ENCODE data around the gene TXNRD3. TPM values are rescaled to one million over a fixed set of nuclear protein-coding genes. Genes with fewer than 3 reads are reported as not detected.

TXNRD3 gene
- total and polyA plus RNA-seq, 12 donors = 6.8 to 20.8 (median 10.6) TPM

- H3K27me3 ChIP-seq = no peaks in the 10 kb centered on the region
- no peak for DNase-seq
- peaks cover 0 to 14% of the 10 kb centered on the region in 2 donors for H3K4me1 ChIP-seq (replicated peaks in 1 of 2)
- no peaks in the 10 kb centered on the region for H3K36me3 ChIP-seq (replicated peaks in 1 of 2)
- no peak for TF ChIP-seq POLR2A (IDR thresholded peaks at IDR 0.05)
- TF ChIP-seq, protein P1, sequence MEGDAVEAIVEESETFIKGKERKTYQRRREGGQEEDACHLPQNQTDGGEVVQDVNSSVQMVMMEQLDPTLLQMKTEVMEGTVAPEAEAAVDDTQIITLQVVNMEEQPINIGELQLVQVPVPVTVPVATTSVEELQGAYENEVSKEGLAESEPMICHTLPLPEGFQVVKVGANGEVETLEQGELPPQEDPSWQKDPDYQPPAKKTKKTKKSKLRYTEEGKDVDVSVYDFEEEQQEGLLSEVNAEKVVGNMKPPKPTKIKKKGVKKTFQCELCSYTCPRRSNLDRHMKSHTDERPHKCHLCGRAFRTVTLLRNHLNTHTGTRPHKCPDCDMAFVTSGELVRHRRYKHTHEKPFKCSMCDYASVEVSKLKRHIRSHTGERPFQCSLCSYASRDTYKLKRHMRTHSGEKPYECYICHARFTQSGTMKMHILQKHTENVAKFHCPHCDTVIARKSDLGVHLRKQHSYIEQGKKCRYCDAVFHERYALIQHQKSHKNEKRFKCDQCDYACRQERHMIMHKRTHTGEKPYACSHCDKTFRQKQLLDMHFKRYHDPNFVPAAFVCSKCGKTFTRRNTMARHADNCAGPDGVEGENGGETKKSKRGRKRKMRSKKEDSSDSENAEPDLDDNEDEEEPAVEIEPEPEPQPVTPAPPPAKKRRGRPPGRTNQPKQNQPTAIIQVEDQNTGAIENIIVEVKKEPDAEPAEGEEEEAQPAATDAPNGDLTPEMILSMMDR (IDR thresholded peaks at IDR 0.05) = no peak
- no peaks in the 10 kb centered on the region for H3K9me3 ChIP-seq (replicated peaks in 1 of 3)
- intact Hi-C loops (cut with DNase I) = loop anchor here (10.0 kb wide), 2 partner anchors 290 to 770 kb away; no protein-coding TSS in a partner anchor
- WGBS, 4 donors = 81 to 94% (median 86%) methylated on average over 2 to 3 of the region's 3 CpGs
- no peak overlapping the region for H3K4me3 ChIP-seq
- peak overlapping the region in 1 of 5 donors; percentile 27 for H3K27ac ChIP-seq
Observed at GRCh38 chr3:126685021-126685420, 30.1 kb upstream of the TXNRD3 start.

DNA sequence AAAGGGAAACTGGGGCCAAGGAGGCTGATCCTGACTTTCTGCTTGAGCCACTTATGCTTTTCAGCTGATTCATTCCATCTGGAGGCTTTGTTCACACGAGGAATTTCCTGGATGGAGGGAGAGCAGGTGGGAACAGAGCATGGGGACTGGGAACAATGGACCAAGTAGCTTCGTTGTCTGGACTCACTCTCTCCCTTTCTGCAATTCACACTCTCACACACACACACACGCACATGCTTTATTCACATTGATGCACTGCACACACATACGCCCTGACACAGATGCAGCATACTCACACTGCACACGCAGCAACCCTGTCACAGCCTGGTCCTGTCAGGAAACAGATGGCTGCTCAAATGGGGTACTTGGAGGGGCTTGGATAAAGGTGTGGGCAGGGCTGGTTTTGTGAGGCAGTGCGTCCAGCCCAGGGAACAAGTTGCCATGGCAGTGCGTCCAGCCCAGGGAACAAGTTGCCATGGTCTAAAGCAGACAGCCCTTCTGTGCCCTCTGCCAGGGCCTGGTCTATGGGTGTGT is 29.4 kb upstream of the TXNRD3 start:
- Histone ChIP-seq H3K9me3 (replicated peaks in 1 of 3) (no peaks in the 10 kb centered on the region), H3K4me3 (no peak overlapping the region), H3K27me3 (no peaks in the 10 kb centered on the region), H3K4me1 (replicated peaks in 1 of 2) (peaks cover 0 to 16% of the 10 kb centered on the region in 2 donors), H3K27ac (peak overlapping the region in 1 of 5 donors; percentile 27), H3K36me3 (replicated peaks in 1 of 2) (no peaks in the 10 kb centered on the region)
- intact Hi-C loops (cut with DNase I) = loop anchor here (10.0 kb wide), 2 partner anchors 291 to 771 kb away; no protein-coding TSS in a partner anchor
- TF ChIP-seq, protein P1 (IDR thresholded peaks at IDR 0.05) = no peak
- peak in 1 of 7 donors; percentile 51 for DNase-seq
- whole genome bisulfite sequencing, 4 donors = 61 to 68% (median 62%) methylated on average over 7 of the region's 7 CpGs

DNA sequence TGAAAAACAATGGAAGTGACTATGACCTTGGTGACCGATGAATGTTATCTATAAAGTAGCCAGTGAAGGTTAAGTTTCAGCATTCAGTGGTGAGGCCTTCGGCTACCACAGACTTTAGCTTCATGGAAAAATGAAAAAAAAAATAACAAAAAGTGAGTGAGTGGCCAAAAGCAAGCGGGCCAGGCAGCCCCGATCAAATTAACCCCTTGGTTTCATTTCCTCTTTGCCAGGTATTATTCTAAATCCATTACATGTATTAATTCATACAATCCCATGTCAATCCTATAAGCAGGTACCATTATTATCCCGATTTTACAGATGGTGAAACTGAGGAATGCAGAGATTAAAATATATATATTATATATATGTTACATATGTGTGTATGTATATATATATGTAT is 28.1 kb upstream of the TXNRD3 start:
- H3K27ac ChIP-seq = no peak overlapping the region
- no peaks in the 10 kb centered on the region for H3K9me3 ChIP-seq (replicated peaks in 1 of 3)
- peaks cover 0 to 22% of the 10 kb centered on the region in 2 donors for H3K4me1 ChIP-seq (replicated peaks in 1 of 2)
- intact Hi-C loops (cut with DNase I) = loop anchor here (10.0 kb wide), 2 partner anchors 292 to 772 kb away; no protein-coding TSS in a partner anchor
- no peak for TF ChIP-seq POLR2A (IDR thresholded peaks at IDR 0.05)
- TF ChIP-seq, protein P1 (IDR thresholded peaks at IDR 0.05) = no peak
- no peak overlapping the region for H3K4me3 ChIP-seq
- DNase-seq = no peak
- H3K36me3 ChIP-seq (replicated peaks in 1 of 2) = no peaks in the 10 kb centered on the region
- 33 to 48% (median 39%) methylated on average over 5 of the region's 5 CpGs for WGBS, 4 donors
- H3K27me3 ChIP-seq = no peaks in the 10 kb centered on the region

DNA sequence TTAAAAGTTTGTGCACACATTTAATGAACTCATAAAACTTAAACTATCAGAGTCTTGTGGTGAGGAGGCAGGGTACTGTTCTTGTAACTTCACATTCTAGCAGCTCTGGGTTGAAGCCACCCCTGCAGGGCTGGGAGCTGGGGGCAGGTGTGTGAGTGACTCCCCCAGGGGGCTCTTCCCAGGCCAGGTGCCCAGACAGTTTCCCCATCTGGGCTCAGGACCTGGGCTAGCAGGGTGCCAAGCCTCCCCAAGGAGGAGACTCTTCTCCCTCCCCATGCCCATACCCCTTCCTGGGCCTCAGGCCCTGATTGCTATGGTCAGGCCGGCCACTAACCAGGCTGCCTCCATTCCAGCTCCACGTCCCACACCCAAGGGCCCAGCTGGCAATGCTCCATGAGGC is 27.1 kb upstream of the TXNRD3 start:
- Histone ChIP-seq H3K4me3 (no peak overlapping the region), H3K27ac (no peak overlapping the region), H3K27me3 (no peaks in the 10 kb centered on the region), H3K4me1 (replicated peaks in 1 of 2) (peaks cover 0 to 22% of the 10 kb centered on the region in 2 donors), H3K36me3 (replicated peaks in 1 of 2) (no peaks in the 10 kb centered on the region), H3K9me3 (replicated peaks in 1 of 3) (no peaks in the 10 kb centered on the region)
- WGBS, 4 donors = 67 to 89% (median 88%) methylated on average over 2 of the region's 2 CpGs; no CpG with 5 or more reads in 1 of the 4 donors
- intact Hi-C loops (cut with DNase I) = loop anchor here (10.0 kb wide), 2 partner anchors 293 to 773 kb away; no protein-coding TSS in a partner anchor
- TF ChIP-seq, protein P1 (IDR thresholded peaks at IDR 0.05) = no peak
- TF ChIP-seq POLR2A (IDR thresholded peaks at IDR 0.05) = no peak
- DNase-seq = peak in 2 of 7 donors; percentile 13 to 47

Measured in adrenal gland (tissue), 12 donors.